Right renal cortex interstitium (tissue), 3 donors: ENCODE results near the gene ZFYVE9. TPM values are rescaled to one million over a fixed set of nuclear protein-coding genes. Genes with fewer than 3 reads are reported as not detected.
"Not testable (repeated sequence)": the region's sequence is repeated elsewhere in the genome, so short reads cannot be mapped to it uniquely, and the experiment has no call there.

Source experiments
- DNase-seq, 3 donors: peaks; one replicate each; pipeline ENCODE4 v3.0.0-alpha.2; 2013; ENCODE audit warnings: low read depth in 3 of 3, low spot score in 2 of 3
- polyA plus RNA-seq, 3 donors: library from polyadenylated mRNA; unstranded; fragments of 120-200 nt; gene quantifications; one replicate each; pipeline ENCODE4 v1.2.1, GENCODE V29; 2013; ENCODE audit not compliant: insufficient read length in 3 of 3

The ZFYVE9 gene
- polyA plus RNA-seq, 3 donors, result 36.9 to 40.9 (median 39.5) TPM

DNA sequence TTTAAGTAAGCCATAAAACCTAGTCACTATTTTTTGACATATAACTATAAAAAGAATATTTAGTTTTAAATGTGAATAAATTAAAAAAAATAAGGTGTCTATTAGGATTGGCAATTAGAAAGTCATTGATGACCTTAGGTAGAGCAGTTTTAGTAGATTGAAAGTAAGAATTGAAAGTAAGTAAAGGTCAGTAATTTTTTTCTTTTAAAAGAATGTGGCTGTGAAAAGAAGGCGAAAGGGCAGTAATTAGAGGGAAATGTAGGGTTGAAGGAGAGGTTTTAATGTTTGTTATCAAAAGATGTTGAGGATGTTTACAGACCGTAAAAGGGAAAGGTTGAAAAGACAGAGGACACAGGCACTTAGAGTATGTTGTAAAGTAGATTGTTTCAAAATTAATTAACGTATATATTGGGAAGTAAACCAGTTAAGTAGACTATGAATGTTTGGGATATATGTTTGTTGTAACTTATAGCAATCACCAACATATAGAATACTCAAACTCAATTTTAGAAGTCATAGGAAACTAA lies 41.0 kb downstream of the ZFYVE9 start:
- DNase-seq, result no peak

DNA sequence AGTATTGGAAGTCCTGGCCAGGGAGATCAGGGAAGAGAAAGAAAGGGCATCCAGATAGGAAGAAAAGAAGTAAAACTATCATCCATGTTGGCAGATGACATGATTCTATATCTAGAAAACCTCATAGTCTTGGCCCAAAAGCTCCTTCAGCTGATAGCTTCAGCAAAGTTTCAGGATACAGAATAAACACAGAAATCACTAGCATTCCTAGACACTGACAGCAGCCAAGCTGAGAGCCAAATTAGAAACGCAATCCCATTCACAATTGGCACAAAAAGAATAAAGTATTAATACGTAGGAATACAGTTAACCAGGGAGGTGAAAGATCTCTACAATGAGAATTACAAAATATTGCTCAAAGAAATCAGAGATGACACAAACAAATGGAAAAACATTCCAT lies 44.6 kb downstream of the ZFYVE9 start:
- DNase-seq, result no peak

DNA sequence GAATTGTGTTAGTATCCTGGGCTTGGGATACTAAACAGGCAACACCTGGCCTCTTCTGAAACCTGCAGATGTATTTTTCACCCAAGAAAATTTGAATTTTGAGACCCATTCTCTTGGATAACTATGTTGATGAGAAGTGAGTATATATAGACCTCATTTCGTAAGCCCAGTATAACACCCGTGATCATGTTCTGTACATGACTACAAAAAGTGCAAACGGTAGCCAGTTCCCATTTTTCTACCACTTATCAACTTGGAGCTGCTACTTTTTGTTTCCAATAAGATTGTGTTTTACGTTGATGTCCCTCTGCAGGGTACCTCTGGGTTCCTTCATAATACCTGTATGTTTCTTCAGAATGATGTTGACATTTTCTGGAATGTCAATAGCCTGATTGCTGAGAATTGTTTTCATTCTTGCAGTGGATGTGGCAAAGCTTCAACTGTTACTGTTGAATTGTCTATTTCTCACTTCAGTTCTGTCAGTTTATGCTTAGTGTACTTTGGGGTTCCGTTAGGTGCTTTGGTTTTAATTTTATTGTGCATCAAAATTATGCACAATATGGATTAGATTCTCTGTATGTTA lies 48.1 kb downstream of the ZFYVE9 start:
- DNase-seq, result no peak

DNA sequence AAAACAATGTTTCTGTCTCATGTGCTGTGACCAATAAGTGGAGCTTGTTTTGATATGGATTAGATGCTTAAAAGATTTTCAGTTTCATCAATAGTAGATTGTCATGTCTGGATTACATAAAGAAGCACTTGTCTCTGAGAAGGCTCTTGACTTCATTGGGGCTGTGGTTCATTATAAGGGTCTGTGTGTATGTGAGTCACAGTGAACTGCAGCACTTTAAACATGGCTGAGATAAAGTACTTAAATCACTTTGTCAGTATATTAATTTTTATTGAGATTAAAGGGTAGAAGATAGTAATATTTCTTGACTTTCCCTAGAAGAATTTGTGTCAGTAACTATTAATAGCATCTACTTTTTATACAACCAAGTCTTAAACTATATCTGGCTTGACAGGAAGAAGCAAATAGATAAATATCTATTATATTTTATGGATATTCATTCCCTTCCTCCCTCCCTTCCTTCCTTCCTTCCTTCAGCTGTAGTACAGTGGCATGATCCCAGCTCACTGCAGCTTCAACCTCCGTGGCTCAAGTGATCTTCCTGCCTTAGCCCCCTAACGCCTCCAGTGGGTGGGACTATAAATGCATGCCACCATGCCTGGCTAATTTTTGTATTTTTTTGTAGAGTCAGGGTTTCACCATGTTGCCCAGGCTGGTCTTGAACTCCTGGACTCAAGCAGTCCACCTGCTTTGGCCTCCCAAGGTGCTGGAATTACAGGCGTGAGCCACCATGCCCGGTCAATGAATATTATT lies 48.8 kb downstream of the ZFYVE9 start:
- DNase-seq, result no peak

DNA sequence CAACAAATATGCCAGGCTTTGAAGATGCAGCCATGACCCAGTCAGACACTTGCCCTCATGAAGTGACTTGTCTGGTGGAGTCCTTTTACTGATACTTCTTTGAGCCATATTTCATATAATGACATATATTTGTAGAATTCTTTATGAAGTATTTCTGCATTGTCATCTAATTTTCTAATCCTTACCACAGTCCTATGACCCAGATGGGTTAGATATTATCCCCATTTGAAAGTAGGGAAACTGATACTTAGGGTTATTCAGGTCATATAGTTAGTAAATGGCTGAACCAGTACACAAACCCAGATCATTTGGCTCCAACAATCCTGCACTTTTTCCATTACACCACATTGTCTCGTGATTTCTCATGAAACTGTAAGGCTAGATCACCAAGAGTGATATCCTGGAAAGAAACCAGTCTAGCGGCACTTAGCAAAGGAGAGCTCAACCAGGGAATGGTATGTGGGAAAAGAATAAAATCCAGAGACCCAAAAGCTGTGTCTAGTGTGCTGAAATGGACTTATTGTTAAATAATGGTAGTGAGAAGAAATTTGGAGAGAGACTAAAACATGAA lies 49.6 kb downstream of the ZFYVE9 start:
- no peak for DNase-seq

DNA sequence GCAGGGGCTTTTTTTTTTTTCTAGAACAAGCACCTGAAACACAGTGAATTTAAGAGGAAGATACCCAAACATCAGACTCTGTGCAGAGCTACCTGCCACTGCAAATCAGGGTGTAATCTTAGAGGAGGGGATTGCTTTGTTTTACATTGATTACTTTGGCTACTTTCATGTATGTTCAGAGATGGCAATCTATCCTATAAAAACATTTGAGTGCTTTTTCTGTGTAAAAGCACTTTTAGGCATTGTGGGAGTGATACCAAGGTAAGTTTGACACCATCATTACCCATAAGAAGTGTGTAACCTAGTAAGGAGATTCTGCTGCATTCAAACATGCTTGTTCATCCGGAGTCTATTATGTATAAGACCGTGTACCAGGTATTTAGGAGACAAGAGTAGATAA lies 50.1 kb downstream of the ZFYVE9 start:
- DNase-seq, result no peak

DNA sequence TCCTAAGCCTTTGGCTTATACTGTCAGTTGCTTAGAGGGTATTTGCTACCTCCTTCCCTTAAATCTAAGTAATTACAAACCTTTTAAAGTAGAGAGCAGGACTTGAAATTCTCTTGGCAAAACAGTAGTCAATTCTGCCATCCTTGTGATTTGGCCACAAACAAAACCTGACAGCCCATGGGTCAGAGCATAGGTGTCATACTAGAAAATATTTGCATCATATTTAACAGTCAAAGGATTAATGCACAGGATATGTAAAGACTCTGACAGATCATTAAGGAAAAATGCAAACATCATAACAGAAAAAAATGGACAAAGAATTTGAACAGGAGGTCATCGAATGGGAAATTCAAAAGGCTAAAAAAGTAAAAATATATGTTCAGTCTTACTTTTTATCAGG lies 50.5 kb downstream of the ZFYVE9 start:
- no peak for DNase-seq

DNA sequence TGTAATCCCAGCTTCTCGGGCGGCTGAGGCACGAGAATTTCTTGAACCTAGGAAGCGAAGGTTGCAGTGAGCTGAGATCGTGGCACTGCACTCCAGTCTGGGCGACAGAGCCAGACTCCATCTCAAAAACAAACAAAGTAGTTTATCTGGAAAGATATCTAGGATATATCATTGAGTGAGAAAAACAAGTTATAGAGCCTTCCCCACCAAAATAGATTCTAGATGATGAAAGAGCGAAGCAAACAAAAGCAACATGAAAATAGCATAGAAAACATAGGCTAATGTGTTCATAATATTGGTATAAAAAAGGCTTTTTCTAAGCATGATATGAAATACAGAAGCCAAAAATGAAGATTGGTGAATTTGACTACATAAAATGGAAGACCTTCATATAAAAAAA lies 52.1 kb downstream of the ZFYVE9 start:
- no peak for DNase-seq

DNA sequence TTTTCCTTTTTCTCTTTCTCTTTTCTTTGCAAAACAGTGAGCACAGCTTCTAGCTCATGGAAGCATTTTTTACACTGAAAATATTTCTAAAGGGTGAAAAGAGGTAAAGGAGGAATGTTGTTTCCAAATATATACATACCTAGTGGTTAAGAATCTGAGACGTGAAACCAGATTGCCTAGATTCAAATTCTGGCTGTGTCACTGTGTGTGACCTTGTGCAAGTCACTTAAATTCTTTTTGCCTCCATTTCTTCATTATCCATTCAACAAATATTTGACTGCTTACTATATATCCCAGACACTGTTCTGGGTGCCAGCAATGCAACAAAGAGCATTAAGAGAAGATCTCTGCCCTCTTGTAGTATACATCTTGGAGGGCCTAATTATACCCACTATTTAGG lies 53.3 kb downstream of the ZFYVE9 start:
- DNase-seq, result no peak

DNA sequence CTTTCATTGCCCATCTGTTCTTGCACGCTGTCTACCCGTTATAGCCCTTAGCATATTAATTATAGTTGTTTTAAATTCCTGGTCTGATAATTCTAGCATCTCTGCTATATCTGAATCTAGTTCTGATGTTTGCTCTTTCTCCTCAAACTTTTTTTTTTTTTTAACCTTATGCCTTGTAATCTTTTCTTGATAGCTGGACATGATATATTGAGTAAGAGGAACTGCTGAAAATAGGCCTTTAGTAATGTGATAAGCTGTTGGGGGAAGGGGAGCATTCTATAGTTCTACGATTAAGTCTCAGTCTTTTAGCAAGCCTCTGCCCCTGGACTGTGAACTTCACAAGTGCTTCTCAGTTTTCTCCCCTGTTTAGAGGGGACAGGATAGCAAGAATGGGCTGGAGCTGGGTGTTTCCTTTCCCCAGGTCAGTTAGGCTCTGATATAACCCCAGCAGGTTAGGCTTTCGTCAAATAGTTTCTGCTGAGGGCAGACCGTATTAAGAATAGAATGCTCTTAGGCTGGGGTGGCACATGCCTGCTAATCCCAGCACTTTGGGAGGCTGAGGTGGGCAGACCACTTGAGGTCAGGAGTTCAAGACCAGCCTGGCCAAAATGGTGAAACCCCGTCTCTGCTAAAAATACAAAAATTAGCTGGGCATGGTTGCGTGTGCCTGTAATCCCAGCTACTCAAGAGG lies 62.2 kb downstream of the ZFYVE9 start:
- no peak for DNase-seq

DNA sequence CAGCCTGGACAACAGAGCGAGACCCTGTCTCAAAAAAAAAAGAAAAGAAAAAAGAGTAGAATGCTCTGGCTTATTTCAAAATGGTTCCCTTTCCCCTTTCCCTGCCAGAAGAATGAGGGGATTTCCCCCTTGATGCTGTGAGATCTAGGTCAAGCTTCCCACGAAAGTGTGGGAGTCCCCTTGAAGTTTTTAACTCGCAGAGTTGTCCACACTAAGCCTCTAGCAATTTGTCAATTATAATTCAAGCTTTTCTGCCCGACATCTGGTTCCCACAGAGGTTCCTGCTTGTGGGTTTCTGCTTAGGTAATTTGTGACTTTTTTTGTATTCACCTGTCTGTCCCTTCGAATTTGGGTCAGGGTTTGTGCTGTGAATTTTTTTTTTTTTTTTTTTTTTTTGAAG lies 62.8 kb downstream of the ZFYVE9 start:
- no peak for DNase-seq

DNA sequence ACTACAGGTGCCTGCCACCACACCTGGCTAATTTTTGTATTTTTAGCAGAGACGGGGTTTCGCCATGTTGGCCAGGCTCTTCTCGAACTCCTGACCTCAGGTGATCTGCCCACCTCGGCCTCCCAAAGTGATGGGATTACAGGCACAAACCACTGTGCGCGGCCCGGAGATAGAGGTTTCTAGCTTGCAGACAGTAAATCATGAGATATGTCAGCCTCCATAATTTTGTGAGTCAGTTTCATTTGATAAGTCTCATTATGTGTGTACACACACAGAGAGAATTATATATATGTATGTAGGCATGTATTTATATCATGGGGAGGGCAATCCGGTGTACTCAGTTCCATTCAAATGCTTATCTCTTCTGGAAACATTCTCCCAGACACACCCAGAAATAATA lies 64.8 kb downstream of the ZFYVE9 start:
- DNase-seq, result not testable (repeated sequence)

DNA sequence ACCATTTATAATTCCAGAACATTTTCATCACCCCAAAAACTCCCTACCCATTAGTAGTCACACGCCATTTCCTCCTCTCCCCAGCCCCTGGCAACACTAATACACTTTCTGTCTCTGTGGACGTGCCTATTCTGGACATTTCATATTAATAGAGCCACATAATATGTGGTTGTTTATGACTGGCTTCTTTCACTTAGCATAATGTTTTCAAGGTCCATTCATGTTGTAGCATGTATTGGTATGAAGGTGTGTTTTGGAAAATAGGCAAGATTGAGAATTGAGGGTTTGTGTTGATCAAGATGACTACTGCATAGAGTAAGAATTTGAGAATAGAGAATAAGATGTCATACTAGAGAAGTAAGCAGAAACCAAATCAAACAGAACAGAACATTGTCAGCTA lies 67.5 kb downstream of the ZFYVE9 start:
- no peak for DNase-seq

DNA sequence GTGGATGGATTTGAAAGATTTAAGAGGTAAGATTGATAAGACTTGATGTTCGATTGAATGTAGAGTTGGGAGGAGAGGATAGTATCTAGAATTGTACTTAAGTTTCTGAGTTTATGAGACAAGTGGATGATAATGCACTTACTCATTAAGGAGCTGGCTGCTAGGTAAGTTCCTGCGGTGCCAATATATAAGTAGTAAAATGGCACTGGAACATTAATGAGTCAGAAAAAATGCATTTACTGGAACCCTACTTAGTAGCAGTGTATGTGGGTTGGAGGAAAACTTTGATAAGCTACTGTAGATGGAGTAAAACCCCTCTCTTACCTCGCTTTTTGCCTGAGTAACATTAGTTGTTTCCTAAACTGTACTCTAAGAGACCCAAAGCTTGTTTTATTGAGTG lies 68.2 kb downstream of the ZFYVE9 start:
- no peak for DNase-seq

DNA sequence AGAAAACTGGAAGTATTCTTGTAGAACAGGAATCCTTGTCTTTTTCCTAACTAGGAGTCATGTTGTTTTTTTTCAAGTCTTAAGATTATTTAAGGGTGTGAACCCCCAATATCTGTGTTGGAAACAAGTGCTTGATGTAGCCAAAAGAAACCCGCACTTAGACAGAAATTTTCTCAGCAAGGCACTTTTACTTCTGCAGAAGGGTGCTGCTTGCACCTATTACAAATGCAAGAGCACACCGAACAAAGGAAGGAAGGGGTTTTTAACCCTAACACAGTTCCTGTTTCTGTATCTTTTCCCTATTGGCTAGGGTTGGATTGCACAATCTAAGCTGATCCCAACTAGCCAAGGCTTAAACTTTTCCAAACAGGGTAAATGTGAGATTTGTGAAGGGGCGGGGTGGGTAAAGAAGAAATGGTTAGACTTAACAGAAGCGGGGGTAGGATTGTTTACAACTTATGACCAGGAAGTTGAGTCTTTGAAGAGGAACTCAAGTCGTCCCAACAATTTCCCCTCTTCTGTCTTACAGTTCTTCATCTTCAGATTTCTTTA lies 75.1 kb downstream of the ZFYVE9 start:
- no peak for DNase-seq

DNA sequence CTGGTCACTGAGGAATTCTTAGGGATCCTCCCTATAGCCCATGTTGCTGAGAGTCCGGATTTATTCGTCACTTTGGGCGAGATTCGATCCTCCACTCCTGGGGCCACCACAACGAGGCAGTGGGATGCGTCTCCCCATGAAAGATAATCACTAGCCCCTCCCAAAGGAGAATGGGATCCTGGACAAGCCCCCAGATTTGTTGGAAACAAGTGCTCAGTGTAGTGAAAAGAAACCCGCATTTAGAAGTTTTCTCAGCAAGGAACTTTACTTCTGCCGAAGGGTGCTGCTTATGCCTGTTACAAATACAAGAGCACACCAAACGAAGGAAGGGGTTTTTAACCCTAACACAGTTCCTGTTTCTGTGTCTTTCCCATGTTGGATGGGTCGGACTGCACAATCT lies 83.3 kb downstream of the ZFYVE9 start:
- DNase-seq, result no peak

DNA sequence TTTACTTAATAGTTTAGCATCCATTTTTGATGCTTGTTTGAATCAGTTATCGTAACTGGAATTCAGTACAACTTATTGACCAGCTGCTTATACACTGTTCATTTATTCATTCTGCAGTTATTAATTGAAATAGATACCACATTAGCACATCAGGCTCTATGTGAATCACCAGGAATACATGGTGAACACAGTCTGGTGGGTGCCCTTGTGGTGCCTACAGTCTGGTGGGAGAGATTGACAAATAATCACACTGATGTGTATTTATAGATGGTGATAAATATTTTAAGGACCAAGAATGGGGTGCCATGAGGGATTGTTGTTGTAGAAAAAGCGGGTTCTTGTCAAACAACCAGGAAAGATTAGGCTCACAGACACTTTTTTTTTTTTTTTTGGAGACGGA lies 87.6 kb downstream of the ZFYVE9 start:
- no peak for DNase-seq

DNA sequence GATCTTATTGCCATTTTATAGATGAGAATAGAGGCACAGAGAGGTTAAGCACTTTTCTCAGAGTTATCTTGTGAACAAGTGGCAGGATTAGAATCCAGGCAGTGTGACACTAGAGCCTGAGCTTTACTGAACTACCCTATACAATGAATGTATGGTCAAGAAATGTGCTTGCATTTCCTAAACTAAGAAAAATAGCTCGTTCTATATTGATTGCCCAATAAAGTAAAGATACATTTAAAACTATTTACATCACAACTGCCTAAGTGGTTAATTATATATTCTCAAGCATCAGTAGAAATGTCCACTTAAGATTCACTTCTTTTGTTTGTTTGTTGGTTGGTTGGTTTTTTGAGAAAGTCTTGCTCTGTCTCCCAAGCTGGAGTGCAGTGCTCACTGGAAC lies 91.6 kb downstream of the ZFYVE9 start:
- no peak for DNase-seq

DNA sequence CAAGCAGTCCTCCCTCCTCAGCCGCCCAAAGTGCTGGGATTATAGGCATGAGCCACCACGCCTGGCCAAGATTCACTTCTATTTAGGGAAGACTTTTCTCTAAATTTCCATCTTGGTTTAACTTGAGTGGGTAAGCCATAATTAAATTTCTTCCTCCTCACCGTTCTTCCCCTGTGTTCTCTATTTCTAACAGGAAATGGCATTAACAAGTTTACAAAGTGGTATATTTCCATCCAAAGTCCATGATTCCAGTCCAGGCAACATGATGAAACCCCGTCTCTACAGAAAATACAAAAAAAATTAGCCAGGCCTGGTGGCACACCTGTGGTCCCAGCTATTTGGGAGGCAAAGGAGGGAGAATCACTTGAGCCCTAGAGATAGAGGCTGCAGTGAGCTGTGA lies 92.1 kb downstream of the ZFYVE9 start:
- DNase-seq, result no peak

DNA sequence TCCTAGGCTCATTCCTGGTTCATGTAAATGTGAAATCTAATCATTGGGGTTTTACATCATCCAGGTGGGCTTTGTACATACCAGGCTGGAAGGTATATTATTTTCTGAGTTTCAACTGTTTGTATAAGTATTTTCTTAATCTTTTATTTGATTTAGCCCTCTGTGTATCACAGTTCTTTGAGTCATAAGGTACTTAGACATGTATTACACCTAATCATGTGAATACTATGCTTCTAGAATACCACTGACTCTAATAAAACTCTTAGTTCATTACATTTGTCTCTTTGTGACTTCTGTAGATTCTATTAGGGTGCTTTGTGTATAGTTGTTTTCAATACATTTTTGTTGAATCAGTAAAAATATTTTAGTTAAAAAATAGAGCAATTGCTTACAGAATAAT lies 92.8 kb downstream of the ZFYVE9 start:
- DNase-seq, result no peak

DNA sequence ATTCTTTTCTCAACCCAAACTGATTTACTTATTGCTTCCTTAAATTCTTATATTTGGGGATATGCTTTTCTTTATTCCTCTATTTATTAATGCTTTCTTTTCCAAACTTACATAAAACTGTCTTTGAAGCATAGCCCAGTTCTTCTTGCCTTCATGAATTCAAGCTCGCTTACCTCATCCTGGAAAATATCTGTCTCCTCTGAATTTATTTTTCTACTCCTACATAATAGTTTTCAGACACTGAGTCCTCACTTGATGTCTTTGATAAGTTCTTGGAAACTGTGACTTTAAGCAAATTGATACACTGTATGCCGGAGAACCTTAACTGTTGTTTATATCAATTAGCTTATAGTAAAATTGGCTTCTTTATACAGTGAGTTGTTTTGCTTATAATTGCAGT lies 93.8 kb downstream of the ZFYVE9 start:
- no peak for DNase-seq
